HT-29 (cell line): ENCODE measurements around the gene WNT11. TPM values are rescaled to one million over a fixed set of nuclear protein-coding genes. Genes with fewer than 3 reads are reported as not detected.

Experiments
- DNase-seq: peaks from one replicate; pipeline ENCODE4 v3.0.0-alpha.2; 2015; ENCODE audit warnings: low spot score
- total RNA-seq: library from RNA; depleted of rRNA; stranded (reverse); fragments of >200 nt; shearing (Covaris generic); gene quantifications from 2 replicates; pipeline ENCODE4 v1.2.3, GENCODE V29; 2014

The WNT11 gene
- total RNA-seq, 1 experiment from 2014 or later = 67.7 TPM

DNA sequence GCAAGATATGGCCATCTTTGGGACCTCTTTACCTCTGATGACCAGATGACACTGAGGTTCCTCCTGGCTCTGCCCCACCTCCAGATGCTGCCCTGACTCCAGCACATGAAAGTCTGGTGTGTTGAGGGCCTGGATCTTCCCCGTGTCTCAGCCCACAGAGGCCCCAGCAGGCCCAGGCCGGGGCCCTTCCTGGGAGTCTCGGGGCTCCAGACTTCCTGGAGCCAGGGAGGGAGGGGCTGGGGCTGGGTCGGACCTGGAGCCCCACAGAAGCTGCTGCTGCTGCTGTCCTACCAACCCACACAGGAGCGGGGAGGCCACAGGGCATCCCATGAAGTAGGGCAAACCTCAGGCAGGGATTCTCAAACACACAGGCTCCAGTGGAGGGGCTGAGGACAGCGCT is 32.2 kb upstream of the WNT11 start:
- no peak for DNase-seq

- DNase-seq = peak; percentile 62
Observed at GRCh38 chr11:76237914-76238313, 31.6 kb upstream of the WNT11 start.

- no peak for DNase-seq
Observed at GRCh38 chr11:76237000-76237649, 30.8 kb upstream of the WNT11 start.

DNA sequence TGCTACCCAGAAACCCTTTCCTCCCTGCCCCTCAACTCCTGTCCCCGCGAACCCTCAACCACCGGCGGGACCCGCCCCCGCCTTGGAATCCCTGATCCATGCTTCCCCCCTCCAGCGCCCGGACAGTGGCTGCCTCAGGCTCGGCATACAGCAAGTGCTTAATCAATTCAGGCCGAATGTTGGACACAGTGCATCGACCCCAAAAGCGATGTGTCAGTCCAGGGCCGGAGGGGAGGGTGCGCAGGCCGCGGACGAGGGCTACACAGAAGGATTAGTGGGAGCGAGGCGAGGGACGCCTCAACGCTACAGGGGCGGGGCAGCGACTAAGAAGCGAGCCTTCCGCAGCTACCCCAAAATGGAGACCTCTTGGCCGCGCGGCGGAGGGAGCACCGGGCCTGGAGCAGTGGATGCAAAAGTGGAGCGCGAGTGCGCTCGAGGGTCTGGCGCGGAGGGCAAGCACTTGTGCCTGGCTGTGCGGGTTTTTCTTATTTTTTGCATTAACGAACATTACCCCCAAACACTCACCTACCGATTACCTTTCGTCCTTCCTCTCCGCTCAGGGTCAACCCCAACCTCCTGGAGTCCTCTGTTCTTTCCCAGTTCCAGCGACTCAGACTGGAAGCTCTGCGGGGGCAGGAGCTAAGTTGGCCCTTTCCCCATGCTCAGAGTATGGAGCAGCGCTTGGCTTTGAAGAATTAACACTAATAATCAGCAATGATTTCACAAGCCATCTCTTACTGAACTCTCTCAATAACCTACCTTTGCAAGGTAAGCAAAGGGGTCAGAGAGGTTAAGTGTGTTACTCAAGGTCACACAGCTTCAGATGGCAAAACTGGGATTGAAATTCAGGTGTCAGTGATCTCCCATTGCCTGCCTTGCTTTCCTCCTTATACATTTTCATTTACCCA is 30.0 kb upstream of the WNT11 start:
- peak; percentile 78 for DNase-seq

DNA sequence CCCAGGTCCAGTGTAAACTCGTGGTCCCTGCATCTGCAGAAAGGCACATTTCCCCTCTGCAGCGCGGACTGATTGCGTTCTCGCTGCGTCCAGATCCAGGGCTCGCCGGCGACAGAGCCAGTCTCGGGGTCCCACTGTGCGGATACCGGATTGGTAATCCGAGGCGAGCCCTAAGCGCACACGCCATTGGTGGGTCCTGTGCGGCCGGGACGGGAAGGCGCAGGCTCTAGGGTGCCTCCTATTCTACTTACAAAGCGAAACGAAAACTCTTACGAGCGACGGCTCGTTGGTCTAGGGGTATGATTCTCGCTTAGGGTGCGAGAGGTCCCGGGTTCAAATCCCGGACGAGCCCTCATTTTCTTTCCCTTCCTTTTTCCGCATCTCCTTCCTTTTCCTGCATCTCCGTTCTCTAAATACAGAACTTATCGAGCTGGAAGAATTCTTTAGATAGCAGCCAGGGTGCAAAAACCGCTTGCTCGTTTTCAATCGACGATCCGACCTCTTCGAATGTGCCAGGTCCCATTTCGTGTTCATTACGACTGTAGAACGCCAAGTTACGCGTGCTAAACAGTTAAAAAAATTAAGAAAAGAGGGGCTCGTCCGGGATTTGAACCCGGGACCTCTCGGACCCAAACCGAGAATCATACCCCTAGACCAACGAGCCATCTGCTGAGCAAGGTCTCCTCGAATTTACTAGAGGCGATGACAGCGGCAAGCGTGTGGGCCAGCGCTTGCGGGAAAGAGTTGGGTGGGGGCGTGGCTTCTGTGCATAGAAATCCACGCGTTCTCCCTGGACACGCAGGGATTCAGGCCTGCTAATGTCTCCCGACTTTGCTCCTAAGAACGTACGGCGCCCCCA is 29.2 kb upstream of the WNT11 start:
- DNase-seq = peak; percentile 99

DNA sequence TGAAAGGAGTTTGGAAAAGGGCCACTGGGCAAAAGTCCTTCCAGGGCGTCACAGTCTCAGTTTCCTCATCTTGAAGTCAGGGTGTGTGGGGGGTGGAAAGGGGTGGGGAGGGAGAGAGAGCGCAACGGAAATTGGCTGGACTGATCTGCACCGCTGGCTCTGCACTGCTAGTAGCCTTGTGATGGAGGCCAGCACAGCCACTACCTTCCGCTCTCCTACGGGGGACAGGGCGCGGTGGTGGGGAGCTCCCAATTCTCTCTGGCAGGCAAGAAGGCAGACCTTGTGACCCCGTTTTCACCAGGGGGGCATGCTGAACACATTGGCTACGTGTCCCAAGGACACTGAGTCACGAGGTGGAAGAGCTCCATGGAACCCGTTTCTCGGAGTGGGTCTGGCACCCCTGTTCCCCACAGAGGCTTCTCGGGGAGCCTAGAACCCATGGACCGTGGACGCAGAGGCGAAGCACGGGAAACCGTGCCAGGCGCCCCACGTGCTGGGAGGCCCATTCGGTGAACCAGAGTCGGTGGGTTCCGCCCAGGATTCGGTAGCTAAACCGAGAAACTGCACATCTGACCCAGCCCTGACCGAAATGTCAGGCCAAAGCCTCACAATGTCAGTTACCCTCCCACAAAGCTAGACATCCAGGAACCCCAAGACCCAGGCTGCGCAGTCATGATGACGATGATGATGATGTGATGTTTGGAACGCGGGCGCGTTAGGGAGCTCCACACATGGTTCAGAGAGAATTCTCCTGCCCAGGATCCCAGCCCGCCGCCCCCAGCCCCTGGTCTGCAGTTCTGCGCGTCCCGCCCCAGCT is 28.3 kb upstream of the WNT11 start:
- peak; percentile 76 for DNase-seq

DNA sequence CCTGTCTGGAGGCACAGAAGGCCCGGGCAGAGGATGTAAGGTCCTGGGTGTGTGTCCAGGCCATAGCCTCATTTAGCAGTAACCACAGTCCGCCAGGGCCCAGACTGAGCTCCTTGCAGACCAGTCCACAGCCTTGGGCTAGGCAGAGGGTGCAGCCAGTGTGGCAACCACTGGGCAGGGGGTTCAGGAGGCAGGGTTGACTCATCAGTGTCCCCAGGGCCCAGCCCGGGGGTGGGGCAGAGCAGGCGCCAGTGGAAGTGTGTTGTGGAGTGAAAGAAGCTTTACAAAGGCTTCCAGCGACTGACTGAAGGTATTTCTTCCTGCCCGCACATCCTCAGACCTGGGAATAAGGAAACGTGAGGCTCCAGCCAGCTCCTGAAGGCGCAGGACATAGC is 27.7 kb upstream of the WNT11 start:
- DNase-seq = peak; percentile 76

DNA sequence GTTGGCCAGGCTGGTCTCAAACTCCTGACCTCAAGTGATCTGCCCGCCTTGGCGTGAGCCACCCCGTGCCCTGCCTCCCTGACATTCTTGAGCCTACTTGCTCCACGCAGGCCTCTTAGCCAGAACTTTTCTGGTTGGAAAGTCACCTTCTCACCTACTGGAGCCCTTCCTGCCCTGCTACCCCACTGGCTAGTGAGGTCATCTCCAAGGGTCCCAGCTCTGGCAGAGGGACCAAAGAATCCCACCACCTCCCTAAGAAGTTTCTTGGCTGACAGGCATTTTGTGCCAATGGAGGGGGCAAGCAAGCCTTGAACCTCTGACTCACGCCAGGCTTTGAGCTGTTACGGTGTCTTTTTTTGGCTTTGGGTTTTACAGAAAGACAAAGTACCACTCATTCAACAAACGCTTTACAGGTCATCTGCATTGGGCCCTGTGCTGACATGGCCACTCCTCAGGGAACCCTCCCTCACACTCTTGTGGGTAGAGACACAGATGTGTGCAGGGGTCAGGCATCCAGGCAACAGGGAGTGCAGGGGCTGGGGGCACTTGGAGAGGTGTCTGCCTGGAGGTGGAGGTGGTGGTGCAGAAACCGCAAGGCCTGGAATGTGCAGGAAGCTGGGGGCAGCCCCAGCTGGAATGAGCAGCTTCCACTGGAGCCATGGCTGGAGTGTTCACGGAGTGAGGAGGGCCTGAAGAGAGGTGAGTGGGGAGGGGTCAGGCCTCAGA is 27.1 kb upstream of the WNT11 start:
- DNase-seq = no peak

DNA sequence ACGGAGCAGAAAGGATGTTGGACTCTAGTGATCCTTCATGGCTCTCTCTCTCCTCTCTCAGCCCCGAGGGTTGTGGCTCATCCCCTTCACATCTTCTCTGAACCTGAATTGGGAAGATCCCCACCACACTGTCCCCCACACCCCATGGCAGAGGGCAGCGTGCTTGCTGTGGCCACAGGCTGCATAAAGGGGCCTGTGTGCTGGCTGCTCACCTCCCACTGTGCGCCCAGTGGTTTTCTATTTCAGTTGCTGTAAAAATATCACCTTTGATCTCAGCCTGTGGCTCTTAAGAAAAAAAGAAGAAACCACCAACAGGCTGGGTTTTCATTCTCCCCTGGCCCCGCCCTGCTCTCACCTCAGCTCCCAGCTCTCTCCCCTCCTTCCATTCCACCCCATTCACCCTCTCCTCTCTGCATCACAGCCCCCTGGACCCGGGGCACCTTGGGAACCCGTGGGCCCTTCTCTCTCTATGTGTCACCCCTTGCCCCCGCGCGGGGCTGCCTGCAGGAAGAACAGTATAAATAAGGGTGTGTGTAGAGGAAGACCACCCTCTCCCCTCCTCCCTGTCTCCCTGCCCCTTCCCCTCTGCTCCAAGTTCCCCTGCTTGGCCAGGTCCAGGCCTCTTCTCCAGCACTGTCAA is 25.8 kb upstream of the WNT11 start:
- DNase-seq = no peak

DNA sequence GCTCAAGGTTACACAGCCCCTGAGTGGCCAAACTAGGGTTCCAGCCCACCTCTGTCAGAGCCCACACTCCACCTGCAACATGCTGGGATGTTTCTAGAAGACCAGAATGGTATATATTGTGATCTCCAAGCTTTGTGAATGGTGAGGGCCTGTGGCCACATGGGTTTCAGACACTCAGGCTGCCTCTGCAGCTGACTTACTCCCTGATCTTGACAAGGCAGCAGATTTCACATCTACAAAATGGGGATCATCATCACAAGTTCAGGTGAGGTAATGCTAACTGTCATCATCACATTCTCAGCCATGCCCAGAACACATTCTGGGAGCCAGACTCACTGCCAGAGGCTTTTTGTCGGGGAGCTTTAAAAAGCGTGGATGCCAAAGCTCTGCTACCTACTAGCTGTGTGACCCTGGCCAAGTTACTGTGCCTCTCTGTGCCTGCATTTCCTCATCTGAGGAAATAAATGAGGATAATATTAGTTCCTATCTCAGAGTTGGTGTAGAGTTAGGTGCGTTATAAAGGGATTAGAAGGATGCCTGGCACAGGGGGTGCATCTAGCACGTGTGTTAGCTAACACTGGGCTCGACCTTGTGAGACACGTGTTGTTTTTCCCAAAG is 24.9 kb upstream of the WNT11 start:
- DNase-seq = no peak

DNA sequence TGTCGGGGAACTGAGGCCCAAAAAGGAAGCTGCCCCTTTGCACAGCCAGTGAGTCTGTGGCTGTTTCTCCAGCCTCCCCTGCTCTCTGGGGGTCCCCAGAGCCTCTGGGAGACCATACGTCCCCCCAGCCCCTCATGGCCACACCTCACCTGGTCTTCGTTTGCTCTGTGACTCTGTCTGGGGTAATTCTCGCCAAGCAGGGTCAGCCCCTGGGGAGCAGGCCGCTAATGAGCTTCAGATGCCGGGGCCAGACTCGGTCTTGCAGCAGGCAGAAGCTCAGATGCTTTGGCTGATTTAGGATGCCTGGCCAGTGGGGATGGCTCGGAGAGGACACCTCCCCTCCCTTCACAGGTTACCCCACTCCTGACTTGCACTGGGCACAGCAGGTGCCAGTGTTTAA is 24.1 kb upstream of the WNT11 start:
- DNase-seq = no peak

DNA sequence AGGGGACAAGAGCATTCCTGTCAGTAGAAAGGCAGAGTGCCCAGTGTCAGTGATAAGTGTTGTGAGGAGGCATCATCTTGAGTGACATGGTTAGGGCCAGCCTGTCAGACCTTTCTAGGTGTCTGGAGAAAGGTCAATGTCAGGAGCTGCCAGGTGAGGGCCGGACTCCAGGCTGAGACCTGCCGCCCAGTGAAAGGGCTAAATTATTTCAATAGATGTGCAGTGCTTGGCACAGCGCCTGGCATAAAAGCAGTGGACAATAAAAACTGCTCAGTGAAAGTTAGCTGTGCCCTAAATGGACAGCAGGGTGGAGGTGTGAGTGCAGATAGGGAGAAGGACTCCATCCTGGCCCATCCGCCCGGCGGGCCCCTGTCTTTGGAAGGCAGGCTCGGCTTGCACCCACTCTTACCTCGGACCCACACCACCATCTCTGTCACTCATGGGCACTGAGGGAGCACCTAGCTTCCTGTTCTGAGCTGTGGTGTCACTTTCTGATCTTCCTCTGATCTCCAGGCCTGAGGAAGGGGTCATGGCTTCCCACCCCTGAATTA is 23.5 kb upstream of the WNT11 start:
- DNase-seq = no peak

GRCh38 chr11:76228875-76229149 is 22.5 kb upstream of the WNT11 start:
- no peak for DNase-seq

GRCh38 chr11:76228071-76228874 is 22.0 kb upstream of the WNT11 start:
- no peak for DNase-seq

DNA sequence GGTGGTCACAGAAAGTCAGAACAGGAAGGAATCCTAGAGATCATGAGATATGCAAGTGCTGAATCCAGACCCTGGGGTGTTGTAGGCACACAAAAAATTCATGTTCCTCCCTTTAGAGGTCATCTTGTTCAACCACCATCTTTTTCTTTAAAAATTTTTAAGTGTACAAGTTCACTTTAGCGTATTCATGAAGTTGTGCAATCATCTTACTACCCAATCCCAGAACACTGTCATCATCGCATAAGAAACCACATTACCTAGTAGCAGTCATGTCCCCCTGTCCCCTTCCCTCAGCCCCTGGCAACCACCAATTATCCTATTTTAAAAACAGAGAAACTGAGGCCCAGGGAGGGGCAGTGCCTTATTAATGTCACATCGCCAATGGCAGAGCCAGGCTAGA is 20.3 kb upstream of the WNT11 start:
- no peak for DNase-seq

DNA sequence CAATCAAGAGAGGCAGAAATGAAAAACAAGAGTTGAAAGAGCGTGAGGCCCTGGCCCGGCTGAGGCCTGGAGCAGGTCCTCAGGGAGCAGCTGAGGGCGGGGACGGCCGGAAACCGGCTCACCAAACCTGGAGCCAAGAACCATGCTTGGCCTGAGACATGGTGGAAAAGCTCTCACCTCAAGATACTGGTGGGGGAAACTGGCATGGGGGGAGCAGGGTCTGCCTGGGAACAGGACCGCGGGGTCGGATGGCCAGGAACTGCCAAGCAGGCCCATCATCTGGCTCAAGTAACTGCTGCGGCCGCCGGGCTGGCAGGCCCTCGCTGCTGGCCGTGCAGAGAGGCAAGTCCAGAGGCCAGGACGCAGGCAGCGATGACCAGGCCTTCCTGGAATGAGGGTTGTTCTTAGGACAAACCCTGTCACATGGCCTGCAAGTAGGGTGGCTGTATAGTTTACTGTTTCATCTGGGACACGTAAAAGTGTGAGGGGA is 18.9 kb upstream of the WNT11 start:
- DNase-seq = no peak

GRCh38 chr11:76224461-76225121 is 18.3 kb upstream of the WNT11 start:
- DNase-seq = no peak

GRCh38 chr11:76221365-76221764 is 15.1 kb upstream of the WNT11 start:
- no peak for DNase-seq
